ENCODE data around the gene DCX. TPM values are rescaled to one million over a fixed set of nuclear protein-coding genes. Genes with fewer than 3 reads are reported as not detected.

Gene DCX
- total RNA-seq, 1 experiment from 2014 or later = not detected

DNA sequence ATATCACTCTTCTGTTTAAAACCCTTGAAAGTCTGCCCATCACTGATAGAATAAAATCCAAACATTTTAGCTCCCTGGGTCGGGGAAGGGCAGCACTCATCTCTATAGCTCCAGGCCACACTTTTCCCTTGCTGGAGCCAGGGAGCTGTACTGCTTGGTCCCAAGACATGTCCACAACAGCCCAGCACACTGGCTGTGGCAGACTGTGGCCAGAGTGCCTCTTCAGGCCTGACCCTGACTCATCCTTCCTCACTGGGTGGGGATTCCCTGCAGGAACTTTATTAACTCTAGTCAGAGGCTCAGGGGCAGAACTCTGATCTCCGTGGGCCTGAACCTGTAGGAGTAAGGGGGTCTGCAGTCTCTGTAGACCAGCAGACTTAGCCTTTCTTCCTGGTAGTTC, 71.9 kb downstream of the DCX start:
- H4K20me1 ChIP-seq (ENCODE audit: low read length) = no peaks in the 10 kb centered on the region
- H3K9ac ChIP-seq (ENCODE audit: low read length) = no peak overlapping the region
- TF ChIP-seq CTCF (conservative IDR thresholded peaks at IDR 0.05; ENCODE audit: low read depth, low read length) (no peak), EZH2 (IDR thresholded peaks at IDR 0.05; ENCODE audit: low read length, unreplicated experiment) (no peak), EZH2phosphoT487 (IDR thresholded peaks at IDR 0.05; ENCODE audit: borderline replicate concordance, low read length) (no peak)
- no peak overlapping the region for H3K27ac ChIP-seq (ENCODE audit: low read length)
- no peaks in the 10 kb centered on the region for H3K36me3 ChIP-seq (ENCODE audit: low read depth, low read length)
- CTCF ChIA-PET = no interaction called here
- H2AFZ ChIP-seq (ENCODE audit: low read length) = no peak overlapping the region
- H3K4me1 ChIP-seq (ENCODE audit: insufficient read depth, low read length) = no peaks in the 10 kb centered on the region
- BruUV-seq (replicated peaks) = no TSS peak
- H3K4me2 ChIP-seq (ENCODE audit: low read length) = no peak overlapping the region
- no peaks in the 10 kb centered on the region for H3K9me2 ChIP-seq (replicated peaks; ENCODE audit: low read length)
- H3F3A ChIP-seq (ENCODE audit: low read length, unreplicated experiment) = no peaks in the 10 kb centered on the region
- intact Hi-C loops (cut with micrococcal nuclease) = no loop called here
- H3K9me3 ChIP-seq (ENCODE audit: low read length) = no peaks in the 10 kb centered on the region
- H3K27me3 ChIP-seq (ENCODE audit: low read length) = no peaks in the 10 kb centered on the region
- H3K4me3 ChIP-seq (ENCODE audit: low read length) = no peak overlapping the region
- no peak for DNase-seq
- no peak for ATAC-seq
- no peaks in the 10 kb centered on the region for H3K79me2 ChIP-seq (ENCODE audit: low read length)
- POLR2A ChIA-PET (ENCODE audit: unreplicated experiment) = no interaction called here

GRCh38 chrX:111339212-111339611, 72.8 kb downstream of the DCX start:
- Histone ChIP-seq H3K79me2 (ENCODE audit: low read length) (no peaks in the 10 kb centered on the region), H3F3A (ENCODE audit: low read length, unreplicated experiment) (no peaks in the 10 kb centered on the region), H3K27me3 (ENCODE audit: low read length) (no peaks in the 10 kb centered on the region), H2AFZ (ENCODE audit: low read length) (no peak overlapping the region), H3K9me3 (ENCODE audit: low read length) (no peaks in the 10 kb centered on the region), H3K9ac (ENCODE audit: low read length) (no peak overlapping the region), H3K4me2 (ENCODE audit: low read length) (no peak overlapping the region), H3K9me2 (replicated peaks; ENCODE audit: low read length) (no peaks in the 10 kb centered on the region), H3K27ac (ENCODE audit: low read length) (no peak overlapping the region), H3K4me3 (ENCODE audit: low read length) (no peak overlapping the region), H3K36me3 (ENCODE audit: low read depth, low read length) (no peaks in the 10 kb centered on the region), H3K4me1 (ENCODE audit: insufficient read depth, low read length) (no peaks in the 10 kb centered on the region), H4K20me1 (ENCODE audit: low read length) (no peaks in the 10 kb centered on the region)
- ATAC-seq (no peak), DNase-seq (no peak)
- TF ChIP-seq CTCF (conservative IDR thresholded peaks at IDR 0.05; ENCODE audit: low read depth, low read length) = no peak
- CTCF ChIA-PET = no interaction called here
- no TSS peak for BruUV-seq (replicated peaks)
- POLR2A ChIA-PET (ENCODE audit: unreplicated experiment) = no interaction called here
- intact Hi-C loops (cut with micrococcal nuclease) = no loop called here

DNA sequence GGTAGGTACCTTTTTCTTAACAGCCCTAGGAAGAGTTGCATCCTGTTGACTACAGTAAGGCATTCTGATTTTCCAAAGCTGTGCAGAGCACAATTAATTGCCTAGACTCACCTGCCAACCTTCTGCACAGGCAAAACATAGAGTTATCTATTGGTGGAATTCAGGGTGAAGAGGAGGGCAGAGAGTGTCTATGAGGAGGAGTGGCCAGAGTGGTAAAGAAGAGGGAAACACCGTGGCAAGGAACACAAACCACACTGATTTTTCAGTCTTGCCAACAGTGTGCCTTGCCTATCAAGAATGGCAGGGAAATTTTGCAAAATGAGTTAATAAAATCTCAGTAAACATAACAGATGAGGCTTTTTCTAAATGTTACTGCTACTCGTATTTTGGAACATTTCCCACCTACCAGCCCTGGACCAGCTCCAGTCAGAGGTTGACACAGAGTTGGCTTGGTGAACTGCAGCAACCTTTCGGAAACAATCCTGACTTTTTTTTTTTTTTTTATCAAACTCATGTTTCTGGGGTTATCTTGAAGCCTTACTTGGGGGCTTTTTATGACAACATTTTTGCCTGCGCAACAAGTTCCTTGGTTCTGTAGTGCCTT, 73.8 kb downstream of the DCX start:
- H3F3A ChIP-seq (ENCODE audit: low read length, unreplicated experiment) = no peaks in the 10 kb centered on the region
- TF ChIP-seq EZH2phosphoT487 (IDR thresholded peaks at IDR 0.05; ENCODE audit: borderline replicate concordance, low read length) (no peak), EZH2 (IDR thresholded peaks at IDR 0.05; ENCODE audit: low read length, unreplicated experiment) (no peak), CTCF (conservative IDR thresholded peaks at IDR 0.05; ENCODE audit: low read depth, low read length) (no peak)
- POLR2A ChIA-PET (ENCODE audit: unreplicated experiment) = no interaction called here
- H2AFZ ChIP-seq (ENCODE audit: low read length) = no peak overlapping the region
- no peaks in the 10 kb centered on the region for H4K20me1 ChIP-seq (ENCODE audit: low read length)
- no peak for ATAC-seq
- H3K27me3 ChIP-seq (ENCODE audit: low read length) = no peaks in the 10 kb centered on the region
- no peak overlapping the region for H3K4me2 ChIP-seq (ENCODE audit: low read length)
- no peak overlapping the region for H3K27ac ChIP-seq (ENCODE audit: low read length)
- H3K79me2 ChIP-seq (ENCODE audit: low read length) = no peaks in the 10 kb centered on the region
- no peak overlapping the region for H3K4me3 ChIP-seq (ENCODE audit: low read length)
- no peak overlapping the region for H3K9ac ChIP-seq (ENCODE audit: low read length)
- H3K36me3 ChIP-seq (ENCODE audit: low read depth, low read length) = no peaks in the 10 kb centered on the region
- DNase-seq = no peak
- no peaks in the 10 kb centered on the region for H3K4me1 ChIP-seq (ENCODE audit: insufficient read depth, low read length)
- BruUV-seq (replicated peaks) = no TSS peak
- no peaks in the 10 kb centered on the region for H3K9me2 ChIP-seq (replicated peaks; ENCODE audit: low read length)
- no peaks in the 10 kb centered on the region for H3K9me3 ChIP-seq (ENCODE audit: low read length)
- intact Hi-C loops (cut with micrococcal nuclease) = no loop called here
- CTCF ChIA-PET = no interaction called here

All from PC-3 (cell line).